Fibroblast of gingiva (primary cell): Measurements from ENCODE around the gene LRRC4C.

Experiments
- DNase-seq: peaks from one replicate; pipeline ENCODE4 v3.0.0-alpha.2; 2011; ENCODE audit warnings: low read depth

Gene LRRC4C

GRCh38 chr11:41323446-41323845, 136.0 kb downstream of the LRRC4C start:
- DNase-seq = no peak

DNA sequence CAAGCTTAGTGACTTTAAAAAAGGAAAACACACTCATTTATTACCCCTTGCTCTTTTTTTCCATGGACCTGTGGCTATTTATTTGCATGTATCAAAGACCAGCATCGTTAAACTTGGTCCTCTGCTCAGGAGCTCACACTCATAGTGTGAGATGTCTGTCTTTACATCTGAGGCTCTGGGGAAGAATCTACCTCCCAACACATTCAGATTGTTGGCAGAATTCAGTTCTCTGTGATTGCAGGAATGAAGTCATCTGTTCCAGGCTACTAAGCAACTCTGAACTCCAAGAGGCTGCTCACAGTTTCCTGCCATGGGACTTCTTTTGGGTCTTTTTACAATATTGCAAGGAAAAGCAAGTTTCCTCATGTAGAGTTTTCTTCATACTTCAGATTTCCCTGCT, 138.8 kb downstream of the LRRC4C start:
- DNase-seq = no peak

DNA sequence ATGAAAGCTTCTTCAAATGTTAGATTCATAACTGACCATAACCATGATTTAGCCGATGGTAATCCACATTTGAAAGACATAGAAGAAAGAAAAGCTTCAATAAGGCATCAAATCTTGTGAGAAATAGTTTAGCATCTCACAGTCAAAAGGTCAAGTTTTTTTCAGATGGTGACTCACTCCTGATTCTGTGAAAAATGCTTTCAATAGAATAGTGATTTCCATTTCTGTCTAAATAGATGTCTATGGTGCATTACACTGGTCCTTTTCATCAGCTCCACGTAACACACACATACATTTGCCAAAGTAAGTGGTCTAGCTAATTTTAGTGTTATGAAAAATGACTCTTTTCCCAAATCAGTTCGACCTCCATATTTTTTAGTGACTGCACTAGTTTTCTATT, 139.2 kb downstream of the LRRC4C start:
- no peak for DNase-seq

DNA sequence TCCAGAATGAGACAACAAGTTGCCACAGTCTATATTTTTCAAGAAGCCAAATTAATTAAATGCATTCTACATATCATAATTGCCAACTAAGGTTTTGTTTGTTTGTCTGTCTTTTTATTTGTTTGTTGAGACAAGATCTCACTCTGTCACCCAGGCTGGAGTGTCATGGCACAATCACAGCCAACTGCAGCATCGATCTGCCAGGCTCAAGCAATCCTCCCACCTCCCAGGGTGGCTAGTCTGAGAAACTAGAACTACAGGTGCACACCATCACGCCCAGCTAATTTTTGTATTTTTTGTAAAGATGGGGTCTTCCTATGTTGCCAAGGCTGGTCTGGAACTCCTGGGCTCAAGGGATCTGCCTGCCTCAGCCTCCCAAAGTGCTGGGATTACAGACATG, 140.0 kb downstream of the LRRC4C start:
- DNase-seq = no peak

GRCh38 chr11:41316751-41317150, 142.7 kb downstream of the LRRC4C start:
- no peak for DNase-seq

DNA sequence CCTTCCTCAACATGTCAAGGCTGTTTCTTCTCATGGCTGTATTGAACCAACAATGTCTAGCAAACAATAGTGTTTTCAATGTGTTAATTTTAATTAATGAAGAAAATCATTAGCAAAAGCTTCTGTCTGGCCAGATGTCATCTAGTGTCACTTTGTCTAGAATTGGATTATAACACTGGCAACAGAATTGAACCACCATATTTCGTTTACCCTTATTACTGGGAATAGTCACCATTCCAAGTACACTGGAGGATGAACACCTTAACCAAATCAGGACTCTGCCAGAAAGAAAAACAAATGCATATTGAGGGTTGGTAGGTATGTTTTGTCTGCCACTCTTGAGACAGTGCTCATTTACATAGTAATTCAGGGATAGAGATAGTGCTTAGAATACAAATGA, 146.2 kb downstream of the LRRC4C start:
- DNase-seq = no peak

DNA sequence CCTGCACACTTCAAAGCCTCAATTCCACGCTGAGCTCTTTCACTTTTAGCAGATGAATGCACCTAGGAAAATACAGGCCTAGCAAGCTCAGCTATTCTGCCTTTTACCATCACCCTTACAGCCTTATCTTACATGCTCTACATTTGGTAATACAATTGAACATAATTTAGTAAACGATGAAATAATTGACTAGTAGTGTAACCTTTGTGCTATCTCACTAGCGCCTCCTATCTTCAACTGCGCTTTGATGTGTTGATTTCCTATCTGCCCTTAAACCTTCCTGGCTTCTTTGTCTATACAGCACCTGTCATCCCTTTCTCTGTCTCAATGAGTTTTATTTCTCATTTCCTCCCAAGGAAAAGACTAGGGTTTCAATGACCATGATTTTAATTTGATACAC, 149.7 kb downstream of the LRRC4C start:
- no peak for DNase-seq

- DNase-seq = no peak
These were observed 150.3 kb downstream of the LRRC4C start for GRCh38 chr11:41309111-41309522.

GRCh38 chr11:41308286-41308685, 151.2 kb downstream of the LRRC4C start:
- DNase-seq = no peak

DNA sequence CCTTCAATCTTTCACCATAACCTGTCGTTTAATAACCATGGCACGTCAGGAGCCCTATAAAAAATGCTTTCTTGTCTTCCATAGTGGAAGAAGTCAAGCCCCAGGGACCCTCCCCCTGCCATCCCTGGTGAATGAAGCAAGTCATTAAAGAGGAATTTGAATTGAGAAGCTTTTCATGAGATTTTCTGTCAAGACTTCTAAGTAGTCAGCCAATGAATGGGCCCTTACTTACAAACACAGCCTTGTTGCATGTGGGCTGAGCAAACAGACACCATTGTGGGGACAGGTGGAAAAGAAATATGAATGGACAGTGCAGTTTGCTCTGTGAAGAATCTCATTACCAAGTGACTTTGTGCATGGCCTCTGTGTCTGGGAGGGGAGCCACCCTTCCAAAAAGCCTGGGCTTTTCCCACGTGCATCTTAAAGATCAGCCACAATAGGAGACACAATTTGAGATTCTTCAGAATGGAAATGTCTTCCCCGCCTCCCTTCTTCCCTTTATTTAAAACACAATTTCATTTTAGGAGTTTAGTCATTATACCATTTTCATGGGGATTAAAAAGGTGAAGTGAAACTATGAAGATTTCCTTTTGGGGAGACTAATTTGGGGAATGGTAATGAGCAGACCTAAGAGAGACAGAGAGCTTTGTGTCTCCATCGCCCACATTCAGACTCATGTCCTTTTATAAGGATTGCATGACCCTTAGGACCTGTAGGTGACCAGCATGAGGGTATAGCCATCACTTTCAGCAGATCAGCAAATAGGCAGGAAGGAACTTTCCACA, 152.0 kb downstream of the LRRC4C start:
- DNase-seq = no peak

- no peak for DNase-seq
These were observed 153.0 kb downstream of the LRRC4C start for GRCh38 chr11:41306431-41306830.

- DNase-seq = no peak
These were observed 158.4 kb downstream of the LRRC4C start for GRCh38 chr11:41301023-41301422.

DNA sequence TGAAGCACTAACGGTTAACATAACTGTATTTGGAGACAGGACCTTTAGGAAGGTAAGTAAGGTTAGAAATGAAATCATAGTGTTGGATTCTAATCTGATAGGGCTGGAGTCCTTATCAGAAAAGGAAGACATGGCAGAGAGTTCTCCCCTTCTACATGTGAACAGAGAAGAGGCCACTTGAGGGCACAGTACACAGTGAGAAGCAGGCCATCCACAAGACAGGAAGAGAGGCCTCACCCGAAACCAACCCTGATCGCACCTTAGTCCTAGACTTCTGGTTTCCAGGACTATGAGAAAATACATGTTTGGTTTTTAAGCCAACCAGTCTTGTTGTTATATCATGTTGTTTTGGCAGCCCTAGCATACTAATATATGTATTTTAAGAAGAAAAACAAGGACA, 170.0 kb downstream of the LRRC4C start:
- DNase-seq = no peak

DNA sequence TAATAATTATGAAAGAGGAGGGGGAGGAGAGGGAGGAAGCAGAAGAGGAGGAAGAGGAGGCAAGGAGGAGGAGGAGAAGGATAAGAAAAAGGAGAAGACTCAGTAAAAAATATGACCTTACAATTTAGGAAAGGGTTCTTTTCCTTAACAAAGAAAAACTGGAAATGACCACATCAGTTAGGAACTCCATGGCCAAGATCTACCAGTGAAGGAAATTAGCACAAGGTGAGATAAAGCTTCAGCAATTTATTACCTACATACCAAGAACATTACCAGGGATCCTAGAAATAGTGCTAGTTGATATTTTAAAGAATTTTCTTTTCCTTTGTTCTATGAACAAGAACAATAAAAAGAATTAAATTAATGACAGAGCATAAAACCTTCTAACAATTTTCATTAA, 172.7 kb downstream of the LRRC4C start:
- DNase-seq = no peak

DNA sequence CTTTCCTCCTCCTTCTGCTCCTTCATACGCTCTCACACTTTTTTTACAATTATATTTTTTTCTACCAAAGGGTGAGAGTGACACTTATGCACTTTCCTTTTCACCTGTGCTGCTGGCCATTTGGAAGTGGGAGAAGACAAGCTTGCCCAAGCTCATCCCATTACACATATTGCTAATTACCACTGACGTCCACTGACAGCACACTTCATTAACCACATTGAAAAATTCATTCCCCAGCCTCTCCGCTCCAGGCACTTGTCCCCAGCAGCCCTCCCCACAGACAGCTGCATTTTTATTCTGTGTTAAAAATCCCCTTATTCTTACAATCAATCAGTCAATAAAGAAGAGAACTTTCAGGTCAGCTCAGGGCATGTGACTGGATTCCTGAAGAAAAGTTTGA, 175.1 kb downstream of the LRRC4C start:
- no peak for DNase-seq

DNA sequence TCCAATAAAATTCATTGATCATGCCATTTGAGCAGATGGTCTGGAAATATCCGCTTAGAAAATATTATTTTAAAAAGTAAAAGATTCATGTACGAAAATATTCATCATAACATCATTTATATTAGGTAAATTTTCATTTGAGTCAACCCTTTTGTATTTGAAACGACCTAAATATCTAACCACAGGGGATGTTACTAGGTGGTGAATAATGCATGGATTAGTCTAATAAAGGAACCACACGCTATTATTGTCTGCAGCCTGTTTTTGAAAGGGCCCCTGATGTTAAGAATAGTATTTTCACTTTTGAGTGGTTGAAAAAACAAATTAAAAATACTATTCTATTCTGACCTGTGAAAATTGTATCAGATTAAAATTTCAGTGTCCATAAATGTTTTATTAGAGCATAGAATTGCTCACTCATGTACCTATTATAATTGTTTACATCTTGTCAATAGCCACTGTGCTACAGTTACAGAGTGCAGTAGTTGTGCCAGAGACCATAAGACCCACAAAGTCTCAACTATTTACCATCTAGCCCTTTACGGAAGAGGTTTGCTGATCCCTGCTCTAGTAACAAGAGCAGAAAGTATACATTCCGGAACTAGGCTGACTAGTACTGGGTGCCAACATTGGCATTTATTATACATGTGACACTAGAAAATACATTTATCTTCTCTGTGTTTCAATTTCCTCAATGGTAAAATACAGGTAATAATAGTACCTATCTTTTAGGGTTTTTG, 176.1 kb downstream of the LRRC4C start:
- DNase-seq = no peak

- DNase-seq = no peak
These were observed 177.1 kb downstream of the LRRC4C start for GRCh38 chr11:41282395-41282794.

GRCh38 chr11:41281131-41281742, 178.2 kb downstream of the LRRC4C start:
- no peak for DNase-seq

DNA sequence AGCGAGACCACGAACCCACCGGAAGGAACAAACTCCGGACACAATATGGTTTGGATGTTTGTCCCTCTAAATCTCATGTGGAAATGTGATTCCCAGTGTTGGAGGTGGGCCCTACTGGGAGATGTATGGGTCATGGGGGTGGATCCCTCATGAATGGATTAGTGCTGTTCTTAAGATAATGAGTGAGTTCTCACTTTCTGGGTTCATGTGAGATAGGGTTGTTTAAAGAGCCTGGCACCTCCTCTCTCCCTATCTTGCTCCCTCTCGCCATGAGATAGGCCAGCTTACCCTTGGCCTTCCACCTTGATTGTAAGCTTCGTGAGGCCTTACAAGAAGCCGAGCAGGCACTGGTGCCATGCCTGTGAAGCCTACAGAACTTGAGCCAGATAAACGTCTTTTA, 184.6 kb downstream of the LRRC4C start:
- no peak for DNase-seq

DNA sequence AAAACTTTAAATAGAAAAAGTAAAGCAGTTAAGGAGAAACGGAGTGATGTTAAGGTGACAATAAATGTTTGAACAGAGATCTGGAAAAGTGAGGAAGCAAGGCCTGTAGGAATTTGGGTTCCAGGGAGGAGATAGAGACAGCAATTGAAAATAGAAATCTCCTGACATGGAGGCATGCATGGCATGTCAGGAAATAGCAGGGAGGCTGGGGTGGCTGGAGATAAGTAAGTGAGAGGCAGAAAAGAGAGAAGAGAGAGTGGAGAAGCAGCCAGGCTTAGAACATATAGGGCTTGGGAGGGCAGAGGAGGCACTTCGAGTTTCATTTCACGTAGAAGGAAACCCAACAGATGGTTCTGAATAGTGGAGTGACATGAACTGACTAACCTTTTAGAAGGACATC, 185.5 kb downstream of the LRRC4C start:
- DNase-seq = no peak

DNA sequence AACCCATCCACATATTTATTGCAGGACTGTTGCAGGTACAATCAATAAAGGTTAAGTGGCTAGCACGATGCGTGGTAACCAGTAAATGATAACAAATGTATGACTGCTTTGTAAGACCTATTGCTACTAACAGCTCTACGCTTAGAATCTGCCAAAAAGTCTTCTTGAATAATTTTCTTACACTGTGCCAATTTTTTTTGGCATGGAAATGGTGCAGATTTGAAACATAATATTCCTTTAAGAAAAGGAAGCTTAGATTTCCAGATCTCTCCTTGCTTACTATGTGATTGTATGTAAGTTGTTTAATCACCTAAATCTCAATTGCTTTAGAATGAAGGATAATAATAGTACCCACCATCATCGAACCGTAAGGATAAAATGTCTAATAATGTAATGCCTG, 192.0 kb downstream of the LRRC4C start:
- DNase-seq = no peak

DNA sequence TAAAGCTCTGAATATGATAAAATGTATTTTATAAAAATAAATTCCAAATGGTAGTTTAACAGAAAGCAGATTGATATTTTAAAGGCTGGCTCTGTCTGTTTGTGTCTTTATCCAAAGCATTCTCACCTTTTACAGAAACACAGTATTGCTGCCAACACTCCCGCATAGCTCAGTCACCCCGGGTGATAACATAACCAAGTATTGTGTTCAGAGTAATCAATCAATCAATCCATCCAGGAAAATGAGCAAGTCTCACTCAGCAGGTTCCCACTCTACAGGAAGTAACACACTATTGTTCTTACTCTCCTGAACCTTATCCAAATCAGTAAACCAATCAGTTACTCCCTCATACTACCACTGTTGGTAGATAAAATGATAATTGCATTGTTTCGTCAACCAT, 203.4 kb downstream of the LRRC4C start:
- no peak for DNase-seq

- DNase-seq = no peak
These were observed 204.5 kb downstream of the LRRC4C start for GRCh38 chr11:41254966-41255365.
